Natural killer cell (primary cell): ENCODE measurements around the gene KCTD17. TPM values are rescaled to one million over a fixed set of nuclear protein-coding genes. Genes with fewer than 3 reads are reported as not detected.

Experiments used
- ATAC-seq, 3 donors: fragments of 150-1000 bp in 2 of 3; fragments of 200-7000 bp in 1 of 3; cut with Tn5 transposase; 1 replicate in 1 of 3; 2 replicates in 2 of 3; pipeline ENCODE4 v1.10.0; 2021; ENCODE audit warnings: mild to moderate bottlenecking in 2 of 3, moderate library complexity in 2 of 3
- DNase-seq, 2 donors: peaks; one replicate each; pipeline versions ENCODE4 v3.0.0 to v3.0.0-alpha.2; 2013 to 2021; ENCODE audit warnings: mixed read lengths in 1 of 2
- H3K27ac ChIP-seq: one replicate; pipeline ENCODE4 v1.5.1; 2013; ENCODE audit warnings: mild to moderate bottlenecking, low read length
- H3K27me3 ChIP-seq: one replicate; pipeline ENCODE4 v1.6.1; 2013; ENCODE audit warnings: low read length; ENCODE audit not compliant: control insufficient read depth, insufficient read depth
- H3K36me3 ChIP-seq: one replicate; pipeline ENCODE4 v1.6.1; 2013; ENCODE audit warnings: low read length; ENCODE audit not compliant: control insufficient read depth, insufficient read depth
- H3K4me1 ChIP-seq: one replicate; pipeline ENCODE4 v1.6.1; 2013; ENCODE audit warnings: low read length; ENCODE audit not compliant: control insufficient read depth, insufficient read depth
- H3K4me3 ChIP-seq: one replicate; pipeline ENCODE4 v1.5.1; 2013; ENCODE audit warnings: low read length
- H3K9me3 ChIP-seq: one replicate; pipeline ENCODE4 v1.6.1; 2013; ENCODE audit warnings: low read length; ENCODE audit not compliant: control insufficient read depth, insufficient read depth
- H3K27ac Mint-ChIP-seq, 2 donors: one replicate each; pipeline ENCODE4 v1.8.0; 2022; ENCODE audit warnings: mild to moderate bottlenecking in 2 of 2, mixed read lengths in 2 of 2, moderate library complexity in 1 of 2
- H3K27me3 Mint-ChIP-seq, 2 donors: one replicate each; pipeline ENCODE4 v1.8.0; 2022; ENCODE audit warnings: low read depth in 2 of 2, mixed read lengths in 2 of 2
- H3K36me3 Mint-ChIP-seq: one replicate; pipeline ENCODE4 v1.8.0; 2022; ENCODE audit warnings: mixed read lengths
- H3K4me1 Mint-ChIP-seq, 2 donors: one replicate each; pipeline ENCODE4 v1.8.0; 2022; ENCODE audit warnings: mixed read lengths in 2 of 2
- H3K4me3 Mint-ChIP-seq: one replicate; pipeline ENCODE4 v1.8.0; 2022; ENCODE audit warnings: mild to moderate bottlenecking, moderate library complexity, mixed read lengths
- H3K9me3 Mint-ChIP-seq, 2 donors: one replicate each; pipeline ENCODE4 v1.8.0; 2022; ENCODE audit warnings: mixed read lengths in 2 of 2
- CTCF ChIP-seq: fragments of 200-600 bp; IDR thresholded peaks from one replicate; pipeline ENCODE4 v1.8.0; 2022; ENCODE audit warnings: antibody characterized with exemption
- WGBS: methylation state at CpG from one replicate; pipeline ENCODE4 v1.1.7; 2013; ENCODE audit warnings: missing lambda C conversion rate; ENCODE audit not compliant: insufficient coverage; 5-methylcytosine and 5-hydroxymethylcytosine counted together
- intact Hi-C: fragments of 100-400 bp; cut with micrococcal nuclease; formaldehyde crosslinking; loops from one replicate; pipeline ENCODE4 v1.14.2; 2022
- total RNA-seq, 4 donors: library from RNA; stranded (reverse); fragments of 120-200 nt in 1 of 4; gene quantifications; one replicate each; pipeline versions ENCODE4 v1.2.3 to v1.2.4, GENCODE V29; 2013 to 2022

Gene KCTD17
- total RNA-seq, 3 donors from 2014 or later (not counting 1 experiment from before 2014, with no cell fraction given): 21.3 to 29.4 (median 22.9) TPM

DNA sequence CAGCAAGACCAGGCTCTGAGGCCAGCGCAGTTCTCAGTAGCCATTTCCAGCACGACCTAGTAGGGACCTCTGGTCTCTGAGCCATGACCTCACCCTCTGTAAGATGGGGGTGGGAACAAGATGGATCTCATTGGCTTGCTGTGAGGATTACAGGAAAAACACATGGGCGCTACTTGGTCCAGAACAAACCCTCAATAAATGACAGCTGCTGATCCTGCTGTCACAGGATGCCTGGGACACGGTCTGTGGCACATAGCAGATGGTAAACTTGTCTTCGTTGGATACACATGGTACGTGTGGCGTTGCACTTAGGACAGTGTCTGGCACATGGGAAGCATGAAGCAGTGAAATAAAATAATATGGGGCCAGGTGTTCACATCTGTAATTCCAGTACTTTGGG lies 4.5 kb upstream of the KCTD17 start:
- Histone ChIP-seq H3K9me3 (no peaks in the 10 kb centered on the region), H3K36me3 (no peaks in the 10 kb centered on the region), H3K27ac (no peak overlapping the region), H3K4me3 (no peak overlapping the region), H3K27me3 (no peaks in the 10 kb centered on the region), H3K4me1 (peaks cover 5% of the 10 kb centered on the region)
- Mint-ChIP-seq H3K9me3 (no peaks in the 10 kb centered on the region), H3K27me3 (no peaks in the 10 kb centered on the region), H3K4me1 (peaks cover 0 to under 1% of the 10 kb centered on the region in 2 donors), H3K27ac (no peak overlapping the region), H3K36me3 (no peaks in the 10 kb centered on the region), H3K4me3 (no peak overlapping the region)
- intact Hi-C loops: no loop called here
- WGBS: 85% methylated on average over 7 of the region's 7 CpGs
- ATAC-seq: no peak
- no peak for DNase-seq
- no peak for TF ChIP-seq CTCF

GRCh38 chr22:37048133-37048532 lies 3.4 kb upstream of the KCTD17 start:
- no peak for ATAC-seq
- H3K27ac ChIP-seq: no peak overlapping the region
- no peaks in the 10 kb centered on the region for H3K36me3 ChIP-seq
- H3K27me3 Mint-ChIP-seq: no peaks in the 10 kb centered on the region
- H3K9me3 Mint-ChIP-seq: no peaks in the 10 kb centered on the region
- no peaks in the 10 kb centered on the region for H3K9me3 ChIP-seq
- intact Hi-C loops: no loop called here
- 95% methylated on average over 6 of the region's 6 CpGs for WGBS
- no peak for TF ChIP-seq CTCF
- DNase-seq: no peak
- no peak overlapping the region for H3K4me3 Mint-ChIP-seq
- no peak overlapping the region for H3K4me3 ChIP-seq
- no peaks in the 10 kb centered on the region for H3K27me3 ChIP-seq
- no peaks in the 10 kb centered on the region for H3K36me3 Mint-ChIP-seq
- H3K4me1 Mint-ChIP-seq: peaks cover 0 to 9% of the 10 kb centered on the region in 2 donors
- no peak overlapping the region for H3K27ac Mint-ChIP-seq
- H3K4me1 ChIP-seq: peaks cover 16% of the 10 kb centered on the region

DNA sequence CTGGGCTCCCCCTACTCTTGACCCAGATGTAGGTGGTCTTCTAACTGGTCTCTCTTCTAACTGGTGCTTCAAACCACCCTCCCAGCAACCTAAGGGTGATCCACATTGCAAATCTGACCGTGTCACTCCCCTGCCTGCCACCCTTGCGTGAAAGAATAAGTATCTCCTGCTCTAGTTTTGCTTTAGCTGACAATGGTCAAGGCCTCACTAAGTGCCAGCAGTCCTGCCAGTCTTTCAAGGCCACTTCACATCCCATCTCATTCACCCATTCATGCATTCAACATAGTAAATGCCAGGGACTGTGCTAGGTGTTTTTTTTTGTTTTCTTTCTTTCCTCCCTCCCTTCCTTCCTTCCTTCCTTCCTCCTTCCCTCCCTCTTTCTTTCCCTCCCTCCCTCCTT lies 2.3 kb upstream of the KCTD17 start:
- no peaks in the 10 kb centered on the region for H3K9me3 Mint-ChIP-seq
- intact Hi-C loops: no loop called here
- H3K4me3 ChIP-seq: no peak overlapping the region
- no peak for TF ChIP-seq CTCF
- peaks cover 0 to 9% of the 10 kb centered on the region in 2 donors for H3K4me1 Mint-ChIP-seq
- no peaks in the 10 kb centered on the region for H3K27me3 ChIP-seq
- H3K36me3 Mint-ChIP-seq: no peaks in the 10 kb centered on the region
- DNase-seq: no peak
- no peak overlapping the region for H3K27ac Mint-ChIP-seq
- WGBS: 91% methylated on average over 2 of the region's 2 CpGs
- H3K27ac ChIP-seq: no peak overlapping the region
- H3K27me3 Mint-ChIP-seq: no peaks in the 10 kb centered on the region
- ATAC-seq: no peak
- no peaks in the 10 kb centered on the region for H3K36me3 ChIP-seq
- peaks cover 25% of the 10 kb centered on the region for H3K4me1 ChIP-seq
- H3K4me3 Mint-ChIP-seq: no peak overlapping the region
- H3K9me3 ChIP-seq: no peaks in the 10 kb centered on the region

- Histone ChIP-seq H3K27me3 (no peaks in the 10 kb centered on the region), H3K27ac (no peak overlapping the region), H3K4me1 (peaks cover 25% of the 10 kb centered on the region), H3K9me3 (no peaks in the 10 kb centered on the region), H3K4me3 (no peak overlapping the region), H3K36me3 (no peaks in the 10 kb centered on the region)
- intact Hi-C loops: no loop called here
- no peak overlapping the region for H3K27ac Mint-ChIP-seq
- peak overlapping the region; percentile 80 for H3K4me3 Mint-ChIP-seq
- H3K9me3 Mint-ChIP-seq: no peaks in the 10 kb centered on the region
- H3K36me3 Mint-ChIP-seq: no peaks in the 10 kb centered on the region
- TF ChIP-seq CTCF: no peak
- H3K27me3 Mint-ChIP-seq: no peaks in the 10 kb centered on the region
- DNase-seq (no peak), ATAC-seq (no peak)
- 79% methylated on average over 6 of the region's 6 CpGs for WGBS
- H3K4me1 Mint-ChIP-seq: peaks cover 0 to 9% of the 10 kb centered on the region in 2 donors
These were observed 629 bp upstream of the KCTD17 start for GRCh38 chr22:37050913-37051312.
